AG04450 (cell line): ENCODE measurements around the gene JPH2. TPM values are rescaled to one million over a fixed set of nuclear protein-coding genes. Genes with fewer than 3 reads are reported as not detected.

Source experiments
- CTCF ChIA-PET: fragments of 300-600, 350-600 bp; formaldehyde crosslinking; extraction: SDS; loops from one replicate; lab custom pipeline; 2022; ENCODE audit warnings: antibody characterized with exemption, inconsistent platforms; lab: Charles Lee
- POLR2A ChIA-PET: fragments of 350-600 bp; formaldehyde crosslinking; extraction: SDS; loops from one replicate; lab custom pipeline; 2021; ENCODE audit warnings: antibody characterized with exemption, inconsistent platforms; lab: Yijun Ruan, JAX
- DNase-seq: peaks from one replicate; pipeline ENCODE4 v3.0.0-alpha.2; 2011; ENCODE audit warnings: low read depth, low spot score
- H3K27ac ChIP-seq: one replicate; pipeline ENCODE4 v1.5.1; 2012; ENCODE audit warnings: low read depth, low read length, control low read depth
- H3K27me3 ChIP-seq: one replicate; pipeline ENCODE4 v1.6.0; 2012; ENCODE audit warnings: low read length; ENCODE audit not compliant: control insufficient read depth, insufficient read depth
- H3K4me3 ChIP-seq: 2 replicates; pipeline ENCODE4 v1.5.1; 2011; ENCODE audit warnings: mild to moderate bottlenecking, low read depth, low read length, control low read depth
- H3K9me3 ChIP-seq: 2 replicates; pipeline ENCODE4 v1.5.1; 2012; ENCODE audit warnings: low read length; ENCODE audit not compliant: control insufficient read depth, insufficient read depth
- CTCF ChIP-seq: IDR thresholded peaks from 2 replicates; pipeline ENCODE4 v1.5.1; 2011; ENCODE audit warnings: low read depth, low read length, control low read depth, inconsistent platforms
- polyA plus RNA-seq: library from polyadenylated mRNA; depleted of rRNA; stranded (reverse); fragments of >200 nt; gene quantifications from 2 replicates; pipeline ENCODE4 v1.2.3, GENCODE V29; 2011

Gene JPH2
- polyA plus RNA-seq, 1 experiment: 1.3 TPM

- H3K27me3 ChIP-seq: peaks cover 5% of the 10 kb centered on the region
- H3K4me3 ChIP-seq: no peak overlapping the region
- DNase-seq: no peak
- POLR2A ChIA-PET: no interaction called here
- TF ChIP-seq CTCF: no peak
- no peaks in the 10 kb centered on the region for H3K9me3 ChIP-seq
- CTCF ChIA-PET: no interaction called here
- no peak overlapping the region for H3K27ac ChIP-seq
These were observed 48.1 kb downstream of the JPH2 start for GRCh38 chr20:44138867-44139266.

GRCh38 chr20:44137266-44137801 is 49.7 kb downstream of the JPH2 start:
- ChIA-PET POLR2A (interaction anchor here (0.5 to 1.3 kb wide), 3 partner anchors 16 to 1642 kb away, joined by 3 to 10 read pairs (median 8); partner anchors contain the start of gene JPH2), CTCF (interaction anchor here (1.4 to 2.9 kb wide), 3 partner anchors 16 to 53 kb away, joined by 3 to 16 read pairs (median 15); no protein-coding TSS in a partner anchor)
- Histone ChIP-seq H3K27me3 (peaks cover 5% of the 10 kb centered on the region), H3K9me3 (no peaks in the 10 kb centered on the region), H3K4me3 (no peak overlapping the region), H3K27ac (peak overlapping the region; percentile 57)
- DNase-seq: peak; percentile 21
- no peak for TF ChIP-seq CTCF

- Histone ChIP-seq H3K9me3 (no peaks in the 10 kb centered on the region), H3K27ac (no peak overlapping the region), H3K27me3 (peaks cover 5% of the 10 kb centered on the region), H3K4me3 (no peak overlapping the region)
- DNase-seq: no peak
- CTCF ChIA-PET: interaction anchor here (0.6 to 2.9 kb wide), 4 partner anchors 16 to 178 kb away, joined by 3 to 16 read pairs (median 9); no protein-coding TSS in a partner anchor
- no peak for TF ChIP-seq CTCF
- POLR2A ChIA-PET: interaction anchor here (0.5 to 1.3 kb wide), 3 partner anchors 16 to 1643 kb away, joined by 3 to 10 read pairs (median 8); partner anchors contain the start of gene JPH2
These were observed 50.3 kb downstream of the JPH2 start for GRCh38 chr20:44136579-44137265.

- POLR2A ChIA-PET: interaction anchor here (1.0 kb wide), 1 partner anchor 45 kb away, joined by 3 read pairs; no protein-coding TSS in a partner anchor
- TF ChIP-seq CTCF: no peak
- H3K27me3 ChIP-seq: peaks cover 5% of the 10 kb centered on the region
- no peak overlapping the region for H3K27ac ChIP-seq
- no peaks in the 10 kb centered on the region for H3K9me3 ChIP-seq
- DNase-seq: no peak
- CTCF ChIA-PET: interaction anchor here (0.6 to 2.9 kb wide), 5 partner anchors 19 to 179 kb away, joined by 3 to 15 read pairs (median 3); no protein-coding TSS in a partner anchor
- no peak overlapping the region for H3K4me3 ChIP-seq
These were observed 51.4 kb downstream of the JPH2 start for GRCh38 chr20:44135417-44136204.
